HepG2 (cell line): ENCODE data around the gene TMEM87A. TPM values are rescaled to one million over a fixed set of nuclear protein-coding genes. Genes with fewer than 3 reads are reported as not detected.

Experiments used
- ATAC-seq: fragments of 200-7000 bp; cut with Tn5 transposase; 3 replicates; pipeline ENCODE4 v1.9.1; 2020; ENCODE audit warnings: mild to moderate bottlenecking, moderate library complexity
- BruUV-seq: library from RNA; stranded (reverse); fragments of 400-500 nt; replicated peaks from 2 replicates; lab custom pipeline; 2021; lab: Mats Ljungman, UMichigan
- CTCF ChIA-PET: fragments of 300-600 bp; formaldehyde crosslinking; extraction: SDS; loops from one replicate; lab custom pipeline; 2021; ENCODE audit warnings: low total read pairs, inconsistent platforms, low intra/inter-chr PET ratio; lab: Yijun Ruan, JAX
- POLR2A ChIA-PET: fragments of 350-600 bp; sonication (Branson Sonifier 250); formaldehyde crosslinking; loops from one replicate; lab custom pipeline; 2020; ENCODE audit warnings: antibody characterized with exemption, inconsistent platforms; lab: Yijun Ruan, JAX
- DNase-seq: peaks from one replicate; pipeline ENCODE4 v3.0.0-alpha.2; 2015; ENCODE audit warnings: low spot score
- FAIRE-seq: peaks from 3 replicates; lab custom pipeline; 2011; peaks lifted over from hg19 to GRCh38; lab: Jason Lieb, UNC
- H2AFZ ChIP-seq: one replicate; pipeline ENCODE4 v1.6.1; 2011; ENCODE audit warnings: low read length, inconsistent platforms
- H3K27ac ChIP-seq: fragments of 300-600 bp; 3 replicates; pipeline ENCODE4 v1.8.0; 2011; ENCODE audit warnings: mixed run types, mild to moderate bottlenecking, mixed read lengths, low read length, inconsistent platforms; ENCODE audit not compliant: insufficient read depth; ENCODE audit errors: extremely low read length
- H3K27me3 ChIP-seq, 2 experiments: fragments of 200-600 bp in 1 of 2; 2 replicates in 1 of 2; 3 replicates in 1 of 2; pipeline versions ENCODE4 v1.6.0 to v1.8.0; 2011; ENCODE audit warnings: low read length in 2 of 2, mild to moderate bottlenecking in 2 of 2, moderate library complexity in 2 of 2, inconsistent platforms in 1 of 2; ENCODE audit not compliant: insufficient read depth in 2 of 2, control insufficient read depth in 1 of 2
- H3K36me3 ChIP-seq, 2 experiments: fragments of 200-600 bp in 1 of 2; replicated peaks in 1 of 2; 2 replicates in 1 of 2; 3 replicates in 1 of 2; pipeline versions ENCODE4 v1.5.1 to v1.8.0; 2011; ENCODE audit warnings: low read length in 2 of 2, inconsistent platforms in 1 of 2; ENCODE audit not compliant: insufficient read depth in 2 of 2, control insufficient read depth in 1 of 2
- H3K4me1 ChIP-seq: 2 replicates; pipeline ENCODE4 v1.5.1; 2012; ENCODE audit warnings: low read length, inconsistent platforms; ENCODE audit not compliant: insufficient read depth
- H3K4me2 ChIP-seq: 2 replicates; pipeline ENCODE4 v1.6.0; 2011; ENCODE audit warnings: low read depth, low read length, inconsistent platforms
- H3K4me3 ChIP-seq, 3 experiments: fragments of 200-600 bp in 1 of 3; sonication (generic), shearing (Covaris generic) in 1 of 3; replicated peaks in 1 of 3; 2 replicates each; pipeline ENCODE4 v1.5.1; 2011 to 2016; ENCODE audit warnings: low read length in 3 of 3, inconsistent platforms in 2 of 3, low read depth in 2 of 3, mild to moderate bottlenecking in 2 of 3, control low read depth in 1 of 3, mixed read lengths in 1 of 3; ENCODE audit not compliant: insufficient read depth in 1 of 3
- H3K79me2 ChIP-seq: one replicate; pipeline ENCODE4 v1.6.1; 2011; ENCODE audit warnings: low read length, inconsistent platforms; ENCODE audit not compliant: insufficient read depth
- H3K9ac ChIP-seq: 2 replicates; pipeline ENCODE4 v1.6.0; 2011; ENCODE audit warnings: mild to moderate bottlenecking, low read depth, low read length, inconsistent platforms; ENCODE audit not compliant: insufficient read depth
- H3K9me3 ChIP-seq: 2 replicates; pipeline ENCODE4 v1.5.1; 2012; ENCODE audit warnings: mild to moderate bottlenecking, low read length
- H4K20me1 ChIP-seq: 2 replicates; pipeline ENCODE4 v1.6.0; 2011; ENCODE audit warnings: inconsistent platforms, mild to moderate bottlenecking, low read length, moderate library complexity; ENCODE audit not compliant: insufficient read depth
- ATRX ChIP-seq: sonication (generic); formaldehyde crosslinking; IDR thresholded peaks from 2 replicates; pipeline ENCODE4 v1.4.0; 2020; ENCODE audit warnings: missing genetic modification reagents, borderline replicate concordance
- KAT8 ChIP-seq: IDR thresholded peaks from 2 replicates; pipeline ENCODE4 v1.6.1; 2016; ENCODE audit warnings: missing genetic modification reagents, missing compliant biosample characterization
- PCBP2 ChIP-seq: fragments of 200-400 bp; formaldehyde crosslinking; optimal IDR thresholded peaks from 2 replicates; pipeline ENCODE3; 2018; ENCODE audit warnings: low read length, low read depth; ENCODE audit not compliant: poor library complexity, severe bottlenecking
- SALL2 ChIP-seq: sonication (generic); formaldehyde crosslinking; IDR thresholded peaks from 2 replicates; pipeline ENCODE4 v1.8.1; 2023; ENCODE audit warnings: mild to moderate bottlenecking, missing genetic modification reagents, inconsistent platforms
- in situ Hi-C: cut with HindIII; loops from 2 replicates; pipeline ENCODE4 v1.10.0; 2017; ENCODE audit warnings: low pct_unique_long_range_greater_than_20kb; ENCODE audit not compliant: extremely low pct_ligation_motif_present
- intact Hi-C: fragments of 100-400 bp; cut with micrococcal nuclease; formaldehyde crosslinking; loops from one replicate; pipeline ENCODE4 v1.10.0; 2022; ENCODE audit not compliant: unreplicated experiment
- polyA plus RNA-seq, 8 experiments: library from polyadenylated mRNA; depleted of rRNA in 3 of 8; stranded (reverse) in 7 of 8; unstranded in 1 of 8; fragments of >200 nt; fragmentation: Illumina TruSeq in 4 of 8; extraction: Trizol in 4 of 8; gene quantifications; 2 replicates each; pipeline versions ENCODE4 v1.2.1 to v1.2.3, GENCODE V29; 2011 to 2016; ENCODE audit warnings: low read depth in 4 of 8, missing spikeins in 1 of 8, mixed read lengths in 1 of 8; ENCODE audit not compliant: insufficient read depth in 1 of 8
- total RNA-seq, 5 experiments: library from RNA; depleted of rRNA; stranded (reverse); fragments of >200 nt; fragmentation: Illumina TruSeq; extraction: Trizol; gene quantifications; 2 replicates each; pipeline ENCODE4 v1.2.3, GENCODE V29; 2016; ENCODE audit warnings: low read depth in 1 of 5
- TF ChIP-seq, protein P1 (sequence below): sonication (generic); formaldehyde crosslinking; IDR thresholded peaks from 2 replicates; pipeline ENCODE4 v1.4.0; 2020; ENCODE audit warnings: mild to moderate bottlenecking, missing genetic modification reagents, borderline replicate concordance
- TF ChIP-seq, protein P2 (sequence below): sonication (generic); formaldehyde crosslinking; conservative IDR thresholded peaks from 2 replicates; pipeline ENCODE4 v1.8.0; 2022; ENCODE audit warnings: mild to moderate bottlenecking, moderate library complexity, missing genetic modification reagents
- TF ChIP-seq, protein P3 (sequence below): sonication (generic); formaldehyde crosslinking; IDR thresholded peaks from 2 replicates; pipeline ENCODE4 v1.9.0; 2021; ENCODE audit warnings: missing genetic modification reagents, mild to moderate bottlenecking, borderline replicate concordance

Gene TMEM87A
- total and polyA plus RNA-seq, 2 of the 13 experiments (the other 11 are each of a cell fraction or from before 2014, with no cell fraction given), result 20.2 to 42.8 TPM

GRCh38 chr15:42213511-42213910, 59.7 kb downstream of the TMEM87A start:
- no TSS peak for BruUV-seq
- Histone ChIP-seq H3K4me3 (no peak overlapping the region), H4K20me1 (no peaks in the 10 kb centered on the region), H3K9me3 (no peaks in the 10 kb centered on the region), H3K27me3 (no peaks in the 10 kb centered on the region), H3K4me1 (peaks cover 3% of the 10 kb centered on the region)
- in situ Hi-C loops, result no loop called here
- FAIRE-seq, result no peak
- CTCF ChIA-PET, result no interaction called here
- TF ChIP-seq, protein P1, sequence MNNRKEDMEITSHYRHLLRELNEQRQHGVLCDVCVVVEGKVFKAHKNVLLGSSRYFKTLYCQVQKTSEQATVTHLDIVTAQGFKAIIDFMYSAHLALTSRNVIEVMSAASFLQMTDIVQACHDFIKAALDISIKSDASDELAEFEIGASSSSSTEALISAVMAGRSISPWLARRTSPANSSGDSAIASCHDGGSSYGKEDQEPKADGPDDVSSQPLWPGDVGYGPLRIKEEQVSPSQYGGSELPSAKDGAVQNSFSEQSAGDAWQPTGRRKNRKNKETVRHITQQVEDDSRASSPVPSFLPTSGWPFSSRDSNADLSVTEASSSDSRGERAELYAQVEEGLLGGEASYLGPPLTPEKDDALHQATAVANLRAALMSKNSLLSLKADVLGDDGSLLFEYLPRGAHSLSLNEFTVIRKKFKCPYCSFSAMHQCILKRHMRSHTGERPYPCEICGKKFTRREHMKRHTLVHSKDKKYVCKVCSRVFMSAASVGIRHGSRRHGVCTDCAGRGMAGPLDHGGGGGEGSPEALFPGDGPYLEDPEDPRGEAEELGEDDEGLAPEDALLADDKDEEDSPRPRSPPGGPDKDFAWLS (CRISPR knock-in tag), result no peak
- TF ChIP-seq ATRX, result no peak
- TF ChIP-seq, protein P2, sequence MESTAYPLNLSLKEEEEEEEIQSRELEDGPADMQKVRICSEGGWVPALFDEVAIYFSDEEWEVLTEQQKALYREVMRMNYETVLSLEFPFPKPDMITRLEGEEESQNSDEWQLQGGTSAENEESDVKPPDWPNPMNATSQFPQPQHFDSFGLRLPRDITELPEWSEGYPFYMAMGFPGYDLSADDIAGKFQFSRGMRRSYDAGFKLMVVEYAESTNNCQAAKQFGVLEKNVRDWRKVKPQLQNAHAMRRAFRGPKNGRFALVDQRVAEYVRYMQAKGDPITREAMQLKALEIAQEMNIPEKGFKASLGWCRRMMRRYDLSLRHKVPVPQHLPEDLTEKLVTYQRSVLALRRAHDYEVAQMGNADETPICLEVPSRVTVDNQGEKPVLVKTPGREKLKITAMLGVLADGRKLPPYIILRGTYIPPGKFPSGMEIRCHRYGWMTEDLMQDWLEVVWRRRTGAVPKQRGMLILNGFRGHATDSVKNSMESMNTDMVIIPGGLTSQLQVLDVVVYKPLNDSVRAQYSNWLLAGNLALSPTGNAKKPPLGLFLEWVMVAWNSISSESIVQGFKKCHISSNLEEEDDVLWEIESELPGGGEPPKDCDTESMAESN (CRISPR knock-in tag), result no peak
- no peak for TF ChIP-seq KAT8
- TF ChIP-seq, protein P3, sequence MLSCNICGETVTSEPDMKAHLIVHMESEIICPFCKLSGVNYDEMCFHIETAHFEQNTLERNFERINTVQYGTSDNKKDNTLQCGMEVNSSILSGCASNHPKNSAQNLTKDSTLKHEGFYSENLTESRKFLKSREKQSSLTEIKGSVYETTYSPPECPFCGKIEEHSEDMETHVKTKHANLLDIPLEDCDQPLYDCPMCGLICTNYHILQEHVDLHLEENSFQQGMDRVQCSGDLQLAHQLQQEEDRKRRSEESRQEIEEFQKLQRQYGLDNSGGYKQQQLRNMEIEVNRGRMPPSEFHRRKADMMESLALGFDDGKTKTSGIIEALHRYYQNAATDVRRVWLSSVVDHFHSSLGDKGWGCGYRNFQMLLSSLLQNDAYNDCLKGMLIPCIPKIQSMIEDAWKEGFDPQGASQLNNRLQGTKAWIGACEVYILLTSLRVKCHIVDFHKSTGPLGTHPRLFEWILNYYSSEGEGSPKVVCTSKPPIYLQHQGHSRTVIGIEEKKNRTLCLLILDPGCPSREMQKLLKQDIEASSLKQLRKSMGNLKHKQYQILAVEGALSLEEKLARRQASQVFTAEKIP (CRISPR knock-in tag), result no peak
- no peak for TF ChIP-seq SALL2 (CRISPR knock-in tag)
- TF ChIP-seq PCBP2, result no peak
- TF ChIP-seq, all 625 proteins: peak for 0
- H3K27ac ChIP-seq, result no peak overlapping the region
- H2AFZ ChIP-seq, result no peak overlapping the region
- H3K4me2 ChIP-seq, result no peak overlapping the region
- intact Hi-C loops, result no loop called here
- ATAC-seq, result no peak
- peaks cover 13 to 60% of the 10 kb centered on the region in 2 experiments for H3K36me3 ChIP-seq
- no peak overlapping the region for H3K9ac ChIP-seq
- POLR2A ChIA-PET, result no interaction called here
- H3K79me2 ChIP-seq, result no peaks in the 10 kb centered on the region
- DNase-seq, result no peak
